Kidney (tissue), 14 donors: Measurements from ENCODE around the gene TTC28. TPM values are rescaled to one million over a fixed set of nuclear protein-coding genes. Genes with fewer than 3 reads are reported as not detected.
"Not testable (repeated sequence)": the region's sequence is repeated elsewhere in the genome, so short reads cannot be mapped to it uniquely, and the experiment has no call there.

ENCODE experiments used
- DNase-seq, 5 donors: peaks; one replicate each; pipeline ENCODE4 v3.0.0-alpha.2; 2013 to 2020
- FAIRE-seq: peaks from 2 replicates; lab custom pipeline; 2012; peaks lifted over from hg19 to GRCh38; lab: Jason Lieb, UNC
- H3K27ac ChIP-seq, 2 donors: one replicate each; pipeline ENCODE4 v1.7.0; 2013; ENCODE audit warnings: low read depth in 2 of 2, low read length in 2 of 2, inconsistent platforms in 1 of 2
- H3K27me3 ChIP-seq: one replicate; pipeline ENCODE4 v1.7.1; 2013; ENCODE audit warnings: low read length, inconsistent platforms; ENCODE audit not compliant: control insufficient read depth, insufficient read depth
- H3K36me3 ChIP-seq, 3 donors: one replicate each; pipeline versions ENCODE4 v1.7.0 to v1.7.1; 2013; ENCODE audit warnings: low read length in 3 of 3, control low read depth in 1 of 3, inconsistent platforms in 1 of 3; ENCODE audit not compliant: insufficient read depth in 3 of 3, control insufficient read depth in 2 of 3
- H3K4me1 ChIP-seq, 3 donors: one replicate each; pipeline versions ENCODE4 v1.7.0 to v1.7.1; 2013; ENCODE audit warnings: low read length in 3 of 3, inconsistent platforms in 1 of 3, low read depth in 1 of 3; ENCODE audit not compliant: control insufficient read depth in 2 of 3, insufficient read depth in 2 of 3
- H3K4me3 ChIP-seq, 3 donors: one replicate each; pipeline versions ENCODE4 v1.7.0 to v1.8.1; 2013; ENCODE audit warnings: low read length in 3 of 3, control low read depth in 1 of 3, inconsistent platforms in 1 of 3
- H3K9ac ChIP-seq, 3 donors: one replicate each; pipeline versions ENCODE4 v1.7.0 to v1.7.1; 2013; ENCODE audit warnings: low read length in 3 of 3, control low read depth in 1 of 3, inconsistent platforms in 1 of 3
- H3K9me3 ChIP-seq, 3 donors: one replicate each; pipeline versions ENCODE4 v1.7.0 to v1.7.1; 2013; ENCODE audit warnings: low read length in 3 of 3, control low read depth in 1 of 3, inconsistent platforms in 1 of 3; ENCODE audit not compliant: control insufficient read depth in 2 of 3, insufficient read depth in 1 of 3
- intact Hi-C: fragments of 100-400 bp; cut with DNase I; formaldehyde crosslinking; loops from one replicate; pipeline ENCODE4 v1.11.1; 2022
- polyA plus RNA-seq: library from polyadenylated mRNA; stranded (reverse); fragments of 350-450 nt; fragmentation: Illumina TruSeq; extraction: RNeasy Lipid Tissue Mini Kit (QIAGEN cat#74804); gene quantifications from one replicate; pipeline ENCODE4 v1.2.3, GENCODE V29; 2014; ENCODE audit warnings: low read depth, low replicate concordance; ENCODE audit not compliant: insufficient read depth
- total RNA-seq: library from RNA; stranded (reverse); fragmentation: NEBNext Ultra II Directional; extraction: Animal tissue kit (Norgen Biotek cat#: 25700); gene quantifications from one replicate; pipeline ENCODE4 v1.2.1, GENCODE V29; 2021
- TF ChIP-seq, protein P1 (sequence below): IDR thresholded peaks from 3 replicates; pipeline ENCODE4 v1.5.1; 2012; ENCODE audit warnings: mild to moderate bottlenecking, moderate library complexity, borderline replicate concordance; ENCODE audit not compliant: insufficient read depth; ENCODE audit errors: extremely low read depth
- donor health status: control.
- donor health status: control.
- donor health status: control.
- donor health status: control.
- donor health status: control.
- donor health status: DM: yes; HTN: yes; CAD: no.
- donor health status: Normal renal cell carcinoma (clear cell type).

The TTC28 gene
- total and polyA plus RNA-seq, 2 donors from 2014 or later: 3.5 to 40.2 TPM

DNA sequence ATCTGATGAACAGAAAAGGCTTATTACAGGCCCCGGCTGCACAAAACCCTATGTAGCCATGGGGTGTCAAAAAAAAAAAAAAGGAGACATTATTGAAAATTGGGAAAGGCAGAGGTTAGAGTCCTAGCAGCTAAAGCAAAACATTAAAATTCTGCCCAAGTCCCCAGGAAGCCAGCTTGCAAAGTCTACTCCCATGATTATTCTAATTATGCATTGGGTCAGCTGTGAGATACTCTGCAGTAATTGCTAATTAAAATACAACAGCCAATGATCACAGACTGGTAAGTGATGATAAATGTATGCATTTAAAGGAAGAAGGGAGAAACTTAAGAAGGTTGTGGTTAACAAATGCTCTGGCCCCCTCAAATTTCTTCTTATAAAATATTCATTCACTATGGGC, 473.7 kb downstream of the TTC28 start:
- H3K27me3 ChIP-seq: no peaks in the 10 kb centered on the region
- intact Hi-C loops: no loop called here
- no peak overlapping the region for H3K4me3 ChIP-seq
- TF ChIP-seq, protein P1, sequence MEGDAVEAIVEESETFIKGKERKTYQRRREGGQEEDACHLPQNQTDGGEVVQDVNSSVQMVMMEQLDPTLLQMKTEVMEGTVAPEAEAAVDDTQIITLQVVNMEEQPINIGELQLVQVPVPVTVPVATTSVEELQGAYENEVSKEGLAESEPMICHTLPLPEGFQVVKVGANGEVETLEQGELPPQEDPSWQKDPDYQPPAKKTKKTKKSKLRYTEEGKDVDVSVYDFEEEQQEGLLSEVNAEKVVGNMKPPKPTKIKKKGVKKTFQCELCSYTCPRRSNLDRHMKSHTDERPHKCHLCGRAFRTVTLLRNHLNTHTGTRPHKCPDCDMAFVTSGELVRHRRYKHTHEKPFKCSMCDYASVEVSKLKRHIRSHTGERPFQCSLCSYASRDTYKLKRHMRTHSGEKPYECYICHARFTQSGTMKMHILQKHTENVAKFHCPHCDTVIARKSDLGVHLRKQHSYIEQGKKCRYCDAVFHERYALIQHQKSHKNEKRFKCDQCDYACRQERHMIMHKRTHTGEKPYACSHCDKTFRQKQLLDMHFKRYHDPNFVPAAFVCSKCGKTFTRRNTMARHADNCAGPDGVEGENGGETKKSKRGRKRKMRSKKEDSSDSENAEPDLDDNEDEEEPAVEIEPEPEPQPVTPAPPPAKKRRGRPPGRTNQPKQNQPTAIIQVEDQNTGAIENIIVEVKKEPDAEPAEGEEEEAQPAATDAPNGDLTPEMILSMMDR: no peak
- H3K9ac ChIP-seq: no peak overlapping the region
- H3K9me3 ChIP-seq: no peaks in the 10 kb centered on the region
- H3K27ac ChIP-seq: no peak overlapping the region
- DNase-seq: no peak
- no peaks in the 10 kb centered on the region for H3K4me1 ChIP-seq
- FAIRE-seq: no peak
- no peaks in the 10 kb centered on the region for H3K36me3 ChIP-seq

DNA sequence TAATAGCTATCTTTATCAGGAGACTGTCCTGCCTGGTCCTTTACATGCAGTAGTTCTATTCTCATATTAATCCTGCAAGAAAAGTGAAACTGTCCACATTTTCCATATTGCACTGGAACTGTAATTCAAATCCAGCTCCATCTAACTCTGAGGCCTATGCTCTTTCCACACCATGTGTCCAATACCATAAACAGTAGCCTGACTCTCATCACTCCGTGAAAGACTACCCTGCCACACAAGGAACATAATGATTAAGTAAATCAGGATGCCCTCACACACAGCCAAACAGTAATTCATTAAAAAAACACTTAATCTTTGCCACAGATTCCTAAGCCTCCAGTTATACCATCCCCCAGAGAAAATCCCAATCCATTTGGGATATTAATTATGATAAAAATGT, 475.3 kb downstream of the TTC28 start:
- TF ChIP-seq, protein P1: no peak
- intact Hi-C loops: no loop called here
- Histone ChIP-seq H3K4me1 (no peaks in the 10 kb centered on the region), H3K36me3 (no peaks in the 10 kb centered on the region), H3K9ac (no peak overlapping the region), H3K27me3 (no peaks in the 10 kb centered on the region), H3K4me3 (no peak overlapping the region), H3K27ac (no peak overlapping the region), H3K9me3 (no peaks in the 10 kb centered on the region)
- no peak for DNase-seq
- FAIRE-seq: no peak

DNA sequence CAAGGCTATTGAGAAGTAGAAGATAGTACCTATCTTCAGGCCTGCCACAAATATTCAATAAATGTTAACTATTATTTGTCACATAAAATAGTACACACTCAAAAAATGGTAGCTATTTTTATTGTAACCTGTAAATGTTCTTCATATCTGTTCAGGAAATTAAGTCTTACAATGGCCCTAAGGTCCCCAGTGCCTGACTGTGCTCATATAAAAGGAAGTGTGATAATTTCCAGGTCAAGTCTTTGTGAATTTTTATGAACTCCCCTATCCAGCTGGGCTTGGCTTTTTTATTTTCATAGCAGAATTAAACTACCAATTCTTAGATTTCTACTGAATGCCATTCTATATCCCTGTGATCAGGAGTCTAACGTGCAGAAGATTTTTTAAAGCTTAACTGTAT, 476.4 kb downstream of the TTC28 start:
- Histone ChIP-seq H3K9ac (no peak overlapping the region), H3K9me3 (no peaks in the 10 kb centered on the region), H3K36me3 (no peaks in the 10 kb centered on the region), H3K27ac (no peak overlapping the region), H3K4me3 (no peak overlapping the region), H3K27me3 (no peaks in the 10 kb centered on the region), H3K4me1 (no peaks in the 10 kb centered on the region)
- intact Hi-C loops: no loop called here
- TF ChIP-seq, protein P1: no peak
- FAIRE-seq: no peak
- DNase-seq: no peak

DNA sequence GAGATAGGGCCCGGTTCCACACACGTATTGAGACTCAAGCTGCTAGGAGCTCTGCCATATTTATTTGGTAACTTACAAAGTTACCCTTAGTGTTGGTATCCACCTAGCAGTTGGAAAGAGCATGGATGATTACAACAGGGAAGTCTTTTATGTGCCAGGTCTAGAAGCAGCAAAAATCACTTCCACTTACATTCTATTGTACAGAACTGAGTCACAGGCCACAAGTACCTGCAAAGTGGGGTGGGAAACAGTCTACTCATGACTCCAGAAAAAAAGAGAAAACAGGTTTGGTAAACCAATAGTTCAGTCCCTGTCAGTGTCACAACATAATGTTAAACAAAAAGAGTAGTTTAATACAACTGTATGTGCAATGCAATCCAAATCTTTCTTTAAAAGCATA, 480.9 kb downstream of the TTC28 start:
- FAIRE-seq: no peak
- no peak overlapping the region for H3K4me3 ChIP-seq

DNA sequence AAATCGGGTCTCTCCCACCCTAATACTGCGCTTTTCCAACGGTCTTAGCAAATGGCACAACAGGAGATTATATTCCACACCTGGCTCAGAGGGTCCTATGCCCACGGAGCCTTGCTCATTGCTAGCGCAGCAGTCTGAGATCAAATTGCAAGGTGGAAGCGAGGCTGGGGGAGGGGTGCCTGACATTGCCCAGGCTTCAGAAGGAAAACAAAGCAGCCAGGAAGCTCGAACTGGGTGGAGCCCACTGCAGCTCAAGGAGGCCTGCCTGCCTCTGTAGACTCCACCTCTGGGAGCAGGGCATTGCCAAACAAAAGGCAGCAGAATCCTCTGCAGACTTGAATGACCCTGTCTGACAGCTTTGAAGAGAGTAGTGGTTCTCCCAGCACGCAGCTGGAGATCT, 488.1 kb downstream of the TTC28 start:
- FAIRE-seq, intact Hi-C loops: not testable (repeated sequence)

More for the DNA sequence above, 480.9 kb downstream of the TTC28 start:
- no peak overlapping the region for H3K9ac ChIP-seq
- H3K27ac ChIP-seq: no peak overlapping the region
- H3K9me3 ChIP-seq: no peaks in the 10 kb centered on the region
- DNase-seq: no peak
- intact Hi-C loops: no loop called here
- no peaks in the 10 kb centered on the region for H3K27me3 ChIP-seq
- TF ChIP-seq, protein P1: no peak
- H3K36me3 ChIP-seq: no peaks in the 10 kb centered on the region
- no peaks in the 10 kb centered on the region for H3K4me1 ChIP-seq

More for the DNA sequence above, 488.1 kb downstream of the TTC28 start:
- H3K9ac ChIP-seq, DNase-seq, H3K4me1 ChIP-seq, H3K27ac ChIP-seq, H3K36me3 ChIP-seq, H3K4me3 ChIP-seq, H3K27me3 ChIP-seq, H3K9me3 ChIP-seq: not testable (repeated sequence)
